ENCODE results near the gene FOXN1.

Gene FOXN1

GRCh38 chr17:28585851-28586250 is 79.7 kb downstream of the FOXN1 start:
- Histone ChIP-seq H3K9me3 (replicated peaks; ENCODE audit: low read length) (no peaks in the 10 kb centered on the region), H3K4me1 (ENCODE audit: control insufficient read depth, insufficient read depth, low read length) (no peaks in the 10 kb centered on the region), H3K36me3 (ENCODE audit: insufficient read depth, low read length) (peaks cover 62% of the 10 kb centered on the region), H3K9ac (ENCODE audit: low read depth, low read length) (no peak overlapping the region), H3K4me3 (ENCODE audit: low read length) (no peak overlapping the region), H3K4me2 (ENCODE audit: low read length) (no peak overlapping the region), H3K27me3 (ENCODE audit: control insufficient read depth, insufficient read depth, low read length) (no peaks in the 10 kb centered on the region)
